GM12878 (cell line): ENCODE results near the gene DBI.

ENCODE experiments used
- BHLHE40 ChIP-seq, 2 experiments: fragments of 450-650 bp in 1 of 2; IDR thresholded peaks; 2 replicates each; pipeline ENCODE4 v1.6.1; 2011 to 2017; ENCODE audit warnings: low read depth in 2 of 2, borderline replicate concordance in 1 of 2, improper control_type of control experiment in 1 of 2, low read length in 1 of 2, mild to moderate bottlenecking in 1 of 2
- BRCA1 ChIP-seq: IDR thresholded peaks from 2 replicates; pipeline ENCODE4 v1.6.1; 2011; ENCODE audit warnings: low read depth, low read length, improper control_type of control experiment
- CBFB ChIP-seq: IDR thresholded peaks from 2 replicates; pipeline ENCODE4 v1.6.1; 2016; ENCODE audit warnings: antibody characterized with exemption, low read depth
- CTCF ChIP-seq, 3 experiments: IDR thresholded peaks in 2 of 3; conservative IDR thresholded peaks in 1 of 3; 2 replicates each; pipeline ENCODE4 v1.5.1; 2011; ENCODE audit warnings: low read depth in 3 of 3, low read length in 3 of 3, mild to moderate bottlenecking in 3 of 3, control low read depth in 2 of 3, moderate library complexity in 2 of 3, inconsistent platforms in 1 of 3, mixed read lengths in 1 of 3; ENCODE audit not compliant: control insufficient read depth in 2 of 3, insufficient read depth in 1 of 3; ENCODE audit errors: extremely low read depth in 1 of 3
- EED ChIP-seq: sonication (generic); IDR thresholded peaks from 2 replicates; pipeline ENCODE4 v1.6.1; 2016; ENCODE audit warnings: antibody characterized with exemption, low read depth
- MAX ChIP-seq: IDR thresholded peaks from 2 replicates; pipeline ENCODE4 v1.6.1; 2012; ENCODE audit warnings: low read depth, low read length, improper control_type of control experiment
- RAD21 ChIP-seq: IDR thresholded peaks from 2 replicates; pipeline ENCODE4 v1.6.1; 2011; ENCODE audit warnings: mild to moderate bottlenecking, low read depth, low read length, moderate library complexity; ENCODE audit not compliant: insufficient read depth
- SMC3 ChIP-seq: IDR thresholded peaks from 2 replicates; pipeline ENCODE4 v1.6.1; 2011; ENCODE audit warnings: low read length, improper control_type of control experiment, borderline replicate concordance
- SREBF2 ChIP-seq: IDR thresholded peaks from 2 replicates; pipeline ENCODE4 v1.6.1; 2012; ENCODE audit warnings: mild to moderate bottlenecking, low read length
- USF2 ChIP-seq: IDR thresholded peaks from 2 replicates; pipeline ENCODE4 v1.6.1; 2011; ENCODE audit warnings: low read depth, low read length, improper control_type of control experiment, borderline replicate concordance
- YY1 ChIP-seq: IDR thresholded peaks from 2 replicates; pipeline ENCODE4 v1.6.1; 2011; ENCODE audit warnings: low read depth, mild to moderate bottlenecking, low read length
- ZNF24 ChIP-seq: fragments of 450-650 bp; IDR thresholded peaks from 2 replicates; pipeline ENCODE4 v1.6.1; 2017; ENCODE audit warnings: antibody characterized with exemption, mild to moderate bottlenecking

- TF ChIP-seq USF2 (no peak), RAD21 (no peak), BHLHE40 (IDR thresholded peaks at IDR 0.05; ENCODE audit: borderline replicate concordance in 1 of 2, low read depth in 2 of 2, low read length in 1 of 2) (no peak), BRCA1 (no peak), CBFB (no peak), YY1 (no peak), SREBF2 (no peak), MAX (no peak), SMC3 (no peak), ZNF24 (no peak), CTCF (IDR thresholded peaks at IDR 0.05 in 2 of 3, conservative IDR thresholded peaks at IDR 0.05 in 1 of 3; ENCODE audit: control insufficient read depth in 2 of 3, extremely low read depth in 1 of 3, insufficient read depth in 1 of 3, low read depth in 3 of 3, low read length in 3 of 3) (no peak), EED (no peak)
Observed at GRCh38 chr2:119383410-119384140, 16.8 kb downstream of the DBI start.
